Aorta (tissue), 5 donors: Measurements from ENCODE around the gene XRCC4. TPM values are rescaled to one million over a fixed set of nuclear protein-coding genes. Genes with fewer than 3 reads are reported as not detected.
A peak's percentile ranks its signal among the peaks of the same experiment; 100 is the strongest.

ENCODE experiments used
- ATAC-seq: fragments of 200-7000 bp; cut with Tn5 transposase; one replicate; pipeline ENCODE4 v1.9.1; 2022; ENCODE audit warnings: moderate library complexity; ENCODE audit not compliant: low FRiP score
- DNase-seq, 2 donors: peaks; one replicate each; pipeline ENCODE4 v3.0.0-alpha.2; 2020
- H3K27ac ChIP-seq, 2 donors: one replicate each; pipeline ENCODE4 v1.5.1; 2013; ENCODE audit warnings: low read length in 2 of 2, mild to moderate bottlenecking in 2 of 2, moderate library complexity in 2 of 2, control low read depth in 1 of 2, inconsistent platforms in 1 of 2, low read depth in 1 of 2
- H3K27me3 ChIP-seq, 2 donors: one replicate each; pipeline ENCODE4 v1.6.1; 2013; ENCODE audit warnings: control low read depth in 1 of 2, low read length in 1 of 2, mild to moderate bottlenecking in 1 of 2, moderate library complexity in 1 of 2; ENCODE audit not compliant: insufficient read depth in 2 of 2, control insufficient read depth in 1 of 2
- H3K36me3 ChIP-seq, 2 donors: one replicate each; pipeline ENCODE4 v1.6.1; 2013; ENCODE audit warnings: control low read depth in 1 of 2, low read length in 1 of 2, mild to moderate bottlenecking in 1 of 2; ENCODE audit not compliant: insufficient read depth in 2 of 2, control insufficient read depth in 1 of 2
- H3K4me1 ChIP-seq, 2 donors: one replicate each; pipeline ENCODE4 v1.6.1; 2013; ENCODE audit warnings: low read length in 2 of 2, control low read depth in 1 of 2, mild to moderate bottlenecking in 1 of 2, moderate library complexity in 1 of 2; ENCODE audit not compliant: insufficient read depth in 2 of 2, control insufficient read depth in 1 of 2
- H3K4me3 ChIP-seq, 2 donors: one replicate each; pipeline ENCODE4 v1.5.1; 2013; ENCODE audit warnings: low read length in 2 of 2, control low read depth in 1 of 2, mild to moderate bottlenecking in 1 of 2
- H3K9me3 ChIP-seq: one replicate; pipeline ENCODE4 v1.6.1; 2013; ENCODE audit warnings: mild to moderate bottlenecking, low read length; ENCODE audit not compliant: control insufficient read depth
- WGBS, 2 donors: extraction: QIAGEN DNeasy Blood & Tissue Kit; methylation state at CpG; one replicate each; pipeline ENCODE4 v1.1.7; 2013; 5-methylcytosine and 5-hydroxymethylcytosine counted together
- intact Hi-C, 2 donors: fragments of 100-400 bp; cut with DNase I; formaldehyde crosslinking; loops; one replicate each; pipeline versions ENCODE4 v1.14.2 to v1.15.0; 2022
- polyA plus RNA-seq, 2 donors: library from polyadenylated mRNA; stranded (reverse); fragments of 200-250 nt; gene quantifications; one replicate each; pipeline ENCODE4 v1.2.3, GENCODE V29; 2013
- total RNA-seq, 2 donors: library from RNA; stranded (reverse); fragmentation: NEBNext Ultra II Directional; extraction: Animal tissue kit (Norgen Biotek cat#: 25700); gene quantifications; one replicate each; pipeline ENCODE4 v1.2.1, GENCODE V29; 2021
- donor health status: healthy with polysubstance abuse.
- donor health status: Bipolar disorder and iron deficiency.
- donor health status: DM: no; HTN: no; CAD: no.
- donor health status: DM: no; HTN: no; CAD: no.
- donor health status: DM: yes; HTN: yes; CAD: no.

Gene XRCC4
- total and polyA plus RNA-seq, 4 donors, result 9.9 to 19.0 (median 11.8) TPM

DNA sequence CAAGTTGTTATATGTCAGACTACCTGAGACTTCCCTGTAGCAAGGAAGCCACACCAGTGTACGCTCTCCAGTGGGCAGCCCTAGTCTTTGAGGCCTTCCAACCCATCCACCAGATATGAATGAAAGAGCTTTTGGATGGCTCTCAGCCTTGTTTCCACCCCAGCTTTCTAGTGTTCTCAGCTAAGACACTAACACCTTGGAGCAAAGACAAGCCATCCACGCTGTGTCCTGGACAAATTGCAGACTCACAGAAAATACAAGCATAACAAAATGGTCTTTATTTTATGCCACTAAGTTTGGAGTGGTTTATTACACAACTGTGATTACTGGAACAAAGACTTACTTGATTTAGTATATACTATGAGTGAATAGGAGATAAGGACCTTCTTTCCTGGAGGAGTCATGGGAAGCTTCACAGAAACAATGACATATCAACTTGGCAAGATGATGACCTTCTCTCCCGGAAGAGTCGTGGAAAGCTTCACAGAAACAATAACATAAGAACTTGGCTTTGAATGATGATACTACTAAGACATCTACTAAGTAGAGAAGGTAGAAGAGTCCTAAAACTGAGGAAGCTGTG lies 260.2 kb downstream of the XRCC4 start:
- Histone ChIP-seq H3K27ac (no peak overlapping the region), H3K9me3 (no peaks in the 10 kb centered on the region), H3K36me3 (no peaks in the 10 kb centered on the region), H3K4me1 (peaks cover 0 to 3% of the 10 kb centered on the region in 2 donors), H3K27me3 (no peaks in the 10 kb centered on the region), H3K4me3 (no peak overlapping the region)
- intact Hi-C loops, result no loop called here
- ATAC-seq, result no peak
- no peak for DNase-seq
- WGBS, 2 donors, result 92 to 95% methylated on average over 4 of the region's 4 CpGs

DNA sequence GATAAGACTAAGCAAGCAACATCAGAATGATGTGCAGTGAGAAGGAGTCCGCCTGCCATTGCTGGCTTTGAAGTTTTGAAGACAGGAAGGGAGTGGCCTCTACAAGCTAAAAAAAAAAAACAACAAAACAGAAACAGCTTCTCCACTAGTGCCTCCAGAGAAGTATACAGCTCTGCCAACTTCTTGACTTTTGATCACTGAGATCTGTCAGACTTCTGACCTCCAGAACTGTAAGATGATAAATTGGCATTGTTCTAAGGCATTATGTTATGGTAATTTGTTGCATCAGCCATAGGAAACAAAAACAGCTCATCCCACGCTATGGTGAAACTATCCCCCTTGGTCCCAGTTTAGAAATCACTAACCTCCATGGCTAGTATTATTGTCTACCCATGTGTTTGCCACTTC lies 263.2 kb downstream of the XRCC4 start:
- H3K36me3 ChIP-seq, result no peaks in the 10 kb centered on the region
- 84 to 86% methylated on average over 2 of the region's 2 CpGs for WGBS, 2 donors
- ATAC-seq, result no peak

DNA sequence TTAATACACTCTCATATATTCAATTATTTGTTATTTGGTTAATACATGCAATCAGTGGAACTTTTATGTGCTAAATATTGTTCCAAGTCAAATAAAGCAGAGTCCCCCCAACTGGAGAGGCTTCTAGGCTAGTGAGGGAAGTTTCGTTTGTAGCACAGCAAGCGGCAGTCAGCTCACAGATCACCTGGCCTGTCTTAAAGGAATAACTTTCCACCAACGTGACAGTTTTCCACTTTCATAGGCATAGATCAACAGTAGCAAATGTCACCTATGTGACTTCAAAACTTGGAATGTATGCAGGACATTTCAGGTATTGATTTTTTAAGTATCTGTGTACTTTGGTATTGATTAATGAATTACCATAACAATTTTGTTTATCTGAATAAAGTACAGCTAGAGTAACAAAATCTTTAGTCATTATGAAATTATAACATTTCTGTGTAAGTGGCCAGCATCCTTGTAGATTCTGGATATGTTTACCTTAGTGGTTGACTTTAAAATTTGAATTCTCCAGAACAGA lies 264.5 kb downstream of the XRCC4 start:
- Histone ChIP-seq H3K36me3 (no peaks in the 10 kb centered on the region), H3K4me3 (no peak overlapping the region), H3K4me1 (peaks cover 0 to 3% of the 10 kb centered on the region in 2 donors), H3K27me3 (no peaks in the 10 kb centered on the region), H3K9me3 (no peaks in the 10 kb centered on the region), H3K27ac (no peak overlapping the region)
- WGBS, 2 donors, result 81 to 88% methylated on average over 3 of the region's 3 CpGs
- no peak for DNase-seq
- intact Hi-C loops, result no loop called here
- ATAC-seq, result no peak

More for the DNA sequence above, 263.2 kb downstream of the XRCC4 start:
- Histone ChIP-seq H3K27me3 (no peaks in the 10 kb centered on the region), H3K27ac (no peak overlapping the region), H3K9me3 (no peaks in the 10 kb centered on the region), H3K4me1 (peaks cover 0 to 3% of the 10 kb centered on the region in 2 donors), H3K4me3 (no peak overlapping the region)
- DNase-seq, result no peak
- intact Hi-C loops, result no loop called here

DNA sequence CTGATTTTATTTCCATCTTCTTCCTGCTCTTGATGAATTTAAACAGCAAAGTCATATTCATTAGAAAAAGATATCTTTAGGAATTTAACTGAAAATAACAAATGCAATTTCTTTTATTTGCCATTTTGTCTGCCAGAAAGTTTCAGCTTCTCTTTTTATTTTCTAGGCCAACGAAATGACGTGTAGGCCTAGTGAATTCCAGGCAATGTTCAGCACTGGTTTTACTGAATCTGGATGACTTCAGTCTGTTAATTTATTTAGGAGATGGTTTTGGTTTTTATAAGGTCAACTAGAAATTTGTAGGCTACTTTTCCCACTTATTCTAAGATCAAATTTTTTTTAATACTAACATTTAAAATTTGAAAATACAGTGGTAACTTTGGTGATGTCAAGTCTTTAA lies 265.1 kb downstream of the XRCC4 start:
- no peaks in the 10 kb centered on the region for H3K4me1 ChIP-seq
- H3K36me3 ChIP-seq, result no peaks in the 10 kb centered on the region
- DNase-seq (no peak), ATAC-seq (peak; percentile 58)
- H3K9me3 ChIP-seq, result no peaks in the 10 kb centered on the region
- H3K27me3 ChIP-seq, result no peaks in the 10 kb centered on the region
- intact Hi-C loops, result no loop called here
- H3K4me3 ChIP-seq, result no peak overlapping the region
- 13 to 18% methylated on average over 2 of the region's 2 CpGs for WGBS, 2 donors
- no peak overlapping the region for H3K27ac ChIP-seq

DNA sequence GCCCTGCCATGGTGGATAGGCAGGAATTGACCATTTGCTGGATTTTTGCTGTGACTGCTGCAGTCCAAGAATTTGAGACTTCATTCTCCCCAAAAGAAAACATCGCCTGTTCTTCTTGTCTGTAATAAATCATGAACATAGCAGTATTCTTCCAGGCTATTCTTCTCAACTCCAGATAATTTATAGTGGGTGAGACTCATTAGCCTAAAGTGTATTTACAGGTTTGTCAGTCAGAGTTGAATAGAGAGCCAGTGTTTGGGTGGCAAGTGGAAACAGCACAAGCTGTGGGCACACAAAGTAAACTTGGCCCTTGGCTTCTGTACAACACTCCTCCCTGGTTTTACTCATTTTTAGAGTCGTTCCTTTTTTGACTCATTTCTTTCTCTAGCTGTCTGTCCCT lies 266.0 kb downstream of the XRCC4 start:
- intact Hi-C loops, result no loop called here
- no peaks in the 10 kb centered on the region for H3K27me3 ChIP-seq
- ATAC-seq (no peak), DNase-seq (no peak)
- H3K4me3 ChIP-seq, result no peak overlapping the region
- no peaks in the 10 kb centered on the region for H3K4me1 ChIP-seq
- peaks cover under 1% of the 10 kb centered on the region for H3K9me3 ChIP-seq
- no peak overlapping the region for H3K27ac ChIP-seq
- WGBS, 2 donors, result 35 to 44% methylated on average over 2 of the region's 2 CpGs
- no peaks in the 10 kb centered on the region for H3K36me3 ChIP-seq

DNA sequence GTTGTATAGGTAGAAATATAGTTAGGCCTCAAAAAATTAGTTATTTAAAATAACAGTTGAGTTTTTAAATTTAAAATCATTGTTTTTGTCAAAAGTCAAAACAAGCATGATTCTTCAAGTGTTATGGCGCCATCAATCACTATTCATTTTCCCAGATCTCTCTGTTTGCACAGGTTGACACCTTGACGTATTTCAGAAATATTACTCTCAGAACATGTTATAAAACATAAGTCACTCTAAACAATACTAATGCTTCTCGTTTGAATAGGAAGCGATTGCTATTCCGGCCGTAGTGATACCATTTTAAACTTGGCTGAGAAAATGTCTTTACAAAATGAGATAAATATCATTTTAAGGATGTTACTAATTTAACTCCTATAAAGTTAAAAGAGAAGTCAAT lies 268.1 kb downstream of the XRCC4 start:
- intact Hi-C loops, result no loop called here

DNA sequence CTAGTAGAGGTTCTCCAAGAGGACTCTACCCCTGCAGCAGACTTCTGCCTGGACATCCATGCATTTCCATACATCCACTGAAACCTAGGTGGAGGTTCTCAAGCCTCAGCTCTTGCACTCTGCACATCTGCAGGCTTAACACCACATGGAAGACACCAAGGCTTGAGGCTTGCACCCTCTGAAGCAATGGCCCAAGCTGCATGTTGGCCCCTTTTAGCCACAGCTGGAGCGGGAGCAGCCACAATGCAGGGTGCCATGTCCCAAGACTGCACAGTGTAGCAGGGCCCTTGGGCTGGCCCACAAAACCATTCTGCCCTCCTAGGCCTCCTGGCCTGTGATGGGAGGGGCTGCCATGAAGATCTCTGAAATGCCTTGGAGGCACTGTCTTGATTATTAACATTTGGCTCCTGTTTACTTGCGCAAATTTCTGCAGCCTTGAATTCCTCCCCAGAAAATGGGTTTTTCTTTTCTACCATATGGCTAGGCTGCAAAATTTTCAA lies 271.0 kb downstream of the XRCC4 start:
- no peaks in the 10 kb centered on the region for H3K36me3 ChIP-seq
- H3K27me3 ChIP-seq, result no peaks in the 10 kb centered on the region
- ATAC-seq (no peak), DNase-seq (no peak)
- H3K4me3 ChIP-seq, result no peak overlapping the region
- no peak overlapping the region for H3K27ac ChIP-seq
- H3K4me1 ChIP-seq, result no peaks in the 10 kb centered on the region
- intact Hi-C loops, result no loop called here
- H3K9me3 ChIP-seq, result peaks cover 2% of the 10 kb centered on the region
- 98 to 100% methylated on average over 2 of the region's 2 CpGs for WGBS, 2 donors

More for the DNA sequence above, 268.1 kb downstream of the XRCC4 start:
- Histone ChIP-seq H3K4me3 (no peak overlapping the region), H3K9me3 (peaks cover 2% of the 10 kb centered on the region), H3K36me3 (no peaks in the 10 kb centered on the region), H3K27ac (no peak overlapping the region), H3K4me1 (no peaks in the 10 kb centered on the region), H3K27me3 (no peaks in the 10 kb centered on the region)
- no peak for ATAC-seq
- WGBS, 2 donors, result 90 to 94% methylated on average over 6 of the region's 6 CpGs
- DNase-seq, result no peak

DNA sequence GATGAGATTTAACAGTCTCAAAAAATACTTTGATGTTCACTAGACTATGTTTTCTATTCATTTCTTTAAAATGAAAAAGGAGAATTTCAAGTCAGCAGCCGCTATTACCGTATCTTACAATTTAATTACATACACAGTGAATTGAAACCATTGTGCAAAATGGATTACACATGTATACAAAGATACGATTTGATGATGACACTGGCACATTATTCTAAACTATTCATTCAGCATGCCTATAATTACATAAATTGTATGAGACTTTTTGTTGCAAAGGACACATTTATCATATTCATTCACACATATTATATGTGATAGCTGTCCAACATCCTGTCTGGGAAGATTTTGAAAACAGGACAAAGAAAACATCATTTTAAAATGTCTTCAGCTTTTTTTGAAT lies 275.9 kb downstream of the XRCC4 start:
- no peaks in the 10 kb centered on the region for H3K4me1 ChIP-seq
- intact Hi-C loops, result no loop called here
- 89 to 91% methylated on average over 3 of the region's 3 CpGs for WGBS, 2 donors

DNA sequence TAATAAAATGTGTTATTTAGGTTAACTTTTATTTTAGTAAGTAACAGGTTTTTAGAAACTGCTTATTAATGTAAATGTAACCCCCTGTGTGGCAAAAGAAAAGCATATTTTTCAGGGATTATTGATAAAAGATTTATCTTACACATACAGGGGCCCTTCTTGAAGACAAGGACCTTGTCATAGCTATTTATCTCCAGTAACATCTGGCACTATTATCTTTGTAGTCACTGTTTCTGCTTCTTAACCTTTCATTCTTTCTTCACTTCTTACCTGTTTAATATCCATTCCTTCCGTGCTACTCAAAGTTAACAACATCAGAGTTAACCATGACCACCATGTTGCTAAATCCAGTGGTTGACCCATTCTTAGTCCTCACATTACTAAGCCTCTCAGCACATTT lies 276.4 kb downstream of the XRCC4 start:
- Histone ChIP-seq H3K9me3 (no peaks in the 10 kb centered on the region), H3K4me3 (no peak overlapping the region), H3K27me3 (no peaks in the 10 kb centered on the region), H3K27ac (no peak overlapping the region), H3K4me1 (no peaks in the 10 kb centered on the region), H3K36me3 (no peaks in the 10 kb centered on the region)
- 91 to 96% methylated on average over 1 of the region's 1 CpG for WGBS, 2 donors
- DNase-seq (no peak), ATAC-seq (no peak)
- intact Hi-C loops, result no loop called here

More for the DNA sequence above, 275.9 kb downstream of the XRCC4 start:
- peaks cover 1% of the 10 kb centered on the region for H3K9me3 ChIP-seq
- no peak overlapping the region for H3K27ac ChIP-seq
- H3K36me3 ChIP-seq, result no peaks in the 10 kb centered on the region
- H3K4me3 ChIP-seq, result no peak overlapping the region
- no peaks in the 10 kb centered on the region for H3K27me3 ChIP-seq
- DNase-seq, result no peak
- ATAC-seq, result no peak
